GM21717 (cell line): Measurements from ENCODE around the gene NSUN2.
"Not testable (repeated sequence)": the region's sequence is repeated elsewhere in the genome, so short reads cannot be mapped to it uniquely, and the experiment has no call there.

Experiments used
- ATAC-seq: cut with Tn5 transposase; IDR thresholded peaks from one replicate; pipeline ENCODE4 v1.9.1; 2021; ENCODE audit warnings: mild to moderate bottlenecking, moderate library complexity; ENCODE audit not compliant: unreplicated experiment

The NSUN2 gene

GRCh38 chr5:6645571-6646362, 12.9 kb upstream of the NSUN2 start:
- ATAC-seq: not testable (repeated sequence)

GRCh38 chr5:6644794-6645241, 12.0 kb upstream of the NSUN2 start:
- ATAC-seq: no peak

- no peak for ATAC-seq
These were observed 9.8 kb upstream of the NSUN2 start for GRCh38 chr5:6642655-6643054.

- no peak for ATAC-seq
These were observed 5.4 kb upstream of the NSUN2 start for GRCh38 chr5:6638236-6638635.

GRCh38 chr5:6637590-6637989, 4.7 kb upstream of the NSUN2 start:
- ATAC-seq: no peak

- ATAC-seq: no peak
These were observed 4.2 kb upstream of the NSUN2 start for GRCh38 chr5:6637022-6637421.

- no peak for ATAC-seq
These were observed 3.4 kb upstream of the NSUN2 start for GRCh38 chr5:6636293-6636692.

- no peak for ATAC-seq
These were observed 2.1 kb upstream of the NSUN2 start for GRCh38 chr5:6634788-6635430.

- ATAC-seq: no peak
These were observed 1.5 kb upstream of the NSUN2 start for GRCh38 chr5:6634306-6634705.

GRCh38 chr5:6633469-6634245, 813 bp upstream of the NSUN2 start:
- peak; percentile 55 for ATAC-seq

- ATAC-seq: peak; percentile 25
These were observed 438 bp downstream of the NSUN2 start for GRCh38 chr5:6632324-6632887.

- ATAC-seq: no peak
These were observed 1.4 kb downstream of the NSUN2 start for GRCh38 chr5:6631441-6631840.

- no peak for ATAC-seq
These were observed 6.3 kb downstream of the NSUN2 start for GRCh38 chr5:6626508-6626907.

- no peak for ATAC-seq
These were observed 8.9 kb downstream of the NSUN2 start for GRCh38 chr5:6623941-6624340.

- no peak for ATAC-seq
These were observed 9.6 kb downstream of the NSUN2 start for GRCh38 chr5:6623228-6623627.

GRCh38 chr5:6616632-6617031, 16.2 kb downstream of the NSUN2 start:
- ATAC-seq: no peak

- ATAC-seq: no peak
These were observed 17.6 kb downstream of the NSUN2 start for GRCh38 chr5:6615034-6615815.

GRCh38 chr5:6611334-6612256, 21.2 kb downstream of the NSUN2 start:
- ATAC-seq: no peak

GRCh38 chr5:6608016-6608415, 24.8 kb downstream of the NSUN2 start:
- no peak for ATAC-seq

- ATAC-seq: no peak
These were observed 25.3 kb downstream of the NSUN2 start for GRCh38 chr5:6607559-6607936.
